Measurements from ENCODE around the gene ZNF467.

The ZNF467 gene

GRCh38 chr7:149785402-149785801 is 12.0 kb upstream of the ZNF467 start:
- no peak for DNase-seq (ENCODE audit: low read depth)

GRCh38 chr7:149784251-149784608 is 10.8 kb upstream of the ZNF467 start:
- no peak for DNase-seq (ENCODE audit: low read depth)

- no peak for DNase-seq (ENCODE audit: low read depth)
Observed at GRCh38 chr7:149783386-149784250, 10.2 kb upstream of the ZNF467 start.

- DNase-seq (ENCODE audit: low read depth): no peak
Observed at GRCh38 chr7:149782682-149783345, 9.4 kb upstream of the ZNF467 start.

- no peak for DNase-seq (ENCODE audit: low read depth)
Observed at GRCh38 chr7:149781921-149782320, 8.5 kb upstream of the ZNF467 start.

GRCh38 chr7:149780636-149781419 is 7.4 kb upstream of the ZNF467 start:
- DNase-seq (ENCODE audit: low read depth): no peak

GRCh38 chr7:149780056-149780455 is 6.7 kb upstream of the ZNF467 start:
- DNase-seq (ENCODE audit: low read depth): no peak

GRCh38 chr7:149779502-149779805 is 6.1 kb upstream of the ZNF467 start:
- DNase-seq (ENCODE audit: low read depth): no peak

GRCh38 chr7:149778696-149779501 is 5.5 kb upstream of the ZNF467 start:
- DNase-seq (ENCODE audit: low read depth): no peak

GRCh38 chr7:149778327-149778637 is 4.9 kb upstream of the ZNF467 start:
- no peak for DNase-seq (ENCODE audit: low read depth)

- DNase-seq (ENCODE audit: low read depth): no peak
Observed at GRCh38 chr7:149777551-149778326, 4.4 kb upstream of the ZNF467 start.

GRCh38 chr7:149776848-149777407 is 3.5 kb upstream of the ZNF467 start:
- no peak for DNase-seq (ENCODE audit: low read depth)

GRCh38 chr7:149776289-149776688 is 2.9 kb upstream of the ZNF467 start:
- DNase-seq (ENCODE audit: low read depth): no peak

GRCh38 chr7:149775176-149775556 is 1.8 kb upstream of the ZNF467 start:
- no peak for DNase-seq (ENCODE audit: low read depth)

- DNase-seq (ENCODE audit: low read depth): no peak
Observed at GRCh38 chr7:149774237-149775175, 1.1 kb upstream of the ZNF467 start.

- no peak for DNase-seq (ENCODE audit: low read depth)
Observed at GRCh38 chr7:149772956-149773434, 393 bp downstream of the ZNF467 start.

GRCh38 chr7:149772241-149772955 is 990 bp downstream of the ZNF467 start:
- no peak for DNase-seq (ENCODE audit: low read depth)

- DNase-seq (ENCODE audit: low read depth): peak; percentile 69
Observed at GRCh38 chr7:149771720-149772240, 1.6 kb downstream of the ZNF467 start.

Measured in stimulated activated CD8-positive, alpha-beta memory T cell treated with anti-CD3 and anti-CD28 coated beads, Interleukin-15, amount 100 ng/mL, for 1 hour (primary cell).